Esophagus mucosa (tissue), 1 donor: ENCODE results near the gene CPA3. TPM values are rescaled to one million over a fixed set of nuclear protein-coding genes. Genes with fewer than 3 reads are reported as not detected.

ENCODE experiments used
- ATAC-seq: fragments of 200-7000 bp; cut with Tn5 transposase; one replicate; pipeline ENCODE4 v1.9.1; 2020
- total RNA-seq: library from RNA; stranded (reverse); gene quantifications from one replicate; pipeline ENCODE4 v1.2.4, GENCODE V29; 2023
- donor health status: DM: yes; HTN: yes; CAD: no.

The CPA3 gene
- total RNA-seq, 1 donor from 2014 or later: 2.2 TPM

- no peak for ATAC-seq
Measured at GRCh38 chr3:148861277-148861869, 3.7 kb upstream of the CPA3 start.

DNA sequence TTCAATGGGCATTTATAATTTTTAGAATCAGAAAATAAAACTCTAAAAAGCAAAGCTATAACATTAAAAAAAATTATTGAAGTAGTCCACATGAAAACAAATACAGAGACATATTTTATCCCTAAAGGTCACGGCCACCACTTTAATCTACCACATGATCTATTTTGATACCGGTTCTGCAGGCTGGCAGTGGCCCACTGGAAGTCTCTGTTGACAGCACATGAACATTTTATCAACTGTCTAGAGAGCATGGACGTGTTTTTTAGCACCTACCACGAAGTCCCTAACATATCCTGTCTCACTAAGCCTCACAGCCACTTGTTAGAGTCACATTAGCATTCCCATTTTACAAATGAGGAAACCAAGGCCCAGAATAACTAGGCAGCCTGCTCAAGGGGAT, 1.8 kb upstream of the CPA3 start:
- ATAC-seq: no peak

GRCh38 chr3:148863814-148864213, 1.3 kb upstream of the CPA3 start:
- ATAC-seq: no peak

DNA sequence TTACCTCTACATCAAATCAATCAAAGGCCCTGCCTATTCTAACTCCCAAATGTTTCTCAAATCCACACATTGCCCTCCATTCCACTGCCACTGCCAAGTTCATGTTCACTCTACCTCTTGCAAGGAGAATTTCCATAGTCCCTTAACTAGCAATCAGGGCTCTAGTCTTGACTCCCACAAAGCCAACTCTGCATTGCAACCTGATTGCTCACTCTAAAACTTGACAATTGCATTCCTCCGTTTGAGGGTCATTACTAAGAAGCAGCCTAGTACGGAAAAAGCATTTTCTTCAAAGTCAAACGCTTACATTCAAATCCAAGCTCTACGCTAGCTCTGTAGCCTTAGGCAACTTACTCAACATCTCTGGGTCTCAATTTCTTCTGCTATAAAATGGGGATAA, 1.2 kb downstream of the CPA3 start:
- ATAC-seq: no peak

DNA sequence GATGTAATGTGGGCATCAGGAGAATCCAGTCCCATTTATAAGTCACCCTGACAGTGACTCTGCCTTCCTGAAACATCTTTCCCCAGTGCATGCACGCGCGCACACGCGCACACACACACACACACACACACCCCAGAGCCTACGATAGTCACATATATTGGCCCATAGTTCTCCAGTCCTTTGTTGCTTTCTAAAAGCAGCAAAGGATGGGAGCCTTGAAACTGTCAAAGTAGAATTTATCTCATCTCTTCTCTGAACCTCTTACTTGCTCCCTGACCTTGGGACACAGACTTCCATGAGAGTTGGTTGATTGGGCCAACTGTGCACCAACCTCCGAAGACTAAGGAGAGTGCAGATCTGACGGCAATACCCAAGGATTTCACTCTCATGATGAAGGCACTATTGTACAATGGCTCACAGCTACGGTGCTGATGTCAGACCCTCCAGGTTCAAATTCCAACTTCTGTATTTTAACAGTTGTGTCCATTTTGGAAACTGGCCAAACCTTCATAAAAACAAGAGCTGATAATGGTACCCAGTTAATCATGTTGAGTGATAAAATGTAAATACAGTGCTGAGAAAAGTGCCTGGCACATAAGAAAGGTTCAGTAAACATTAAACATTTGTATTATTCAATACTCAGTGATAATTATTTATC, 8.3 kb downstream of the CPA3 start:
- ATAC-seq: no peak

GRCh38 chr3:148873977-148874376, 8.9 kb downstream of the CPA3 start:
- ATAC-seq: no peak

- ATAC-seq: no peak
Measured at GRCh38 chr3:148878095-148878494, 13.0 kb downstream of the CPA3 start.

- ATAC-seq: no peak
Measured at GRCh38 chr3:148879256-148879655, 14.2 kb downstream of the CPA3 start.

- ATAC-seq: no peak
Measured at GRCh38 chr3:148880681-148881080, 15.6 kb downstream of the CPA3 start.

- ATAC-seq: no peak
Measured at GRCh38 chr3:148881286-148881685, 16.2 kb downstream of the CPA3 start.

DNA sequence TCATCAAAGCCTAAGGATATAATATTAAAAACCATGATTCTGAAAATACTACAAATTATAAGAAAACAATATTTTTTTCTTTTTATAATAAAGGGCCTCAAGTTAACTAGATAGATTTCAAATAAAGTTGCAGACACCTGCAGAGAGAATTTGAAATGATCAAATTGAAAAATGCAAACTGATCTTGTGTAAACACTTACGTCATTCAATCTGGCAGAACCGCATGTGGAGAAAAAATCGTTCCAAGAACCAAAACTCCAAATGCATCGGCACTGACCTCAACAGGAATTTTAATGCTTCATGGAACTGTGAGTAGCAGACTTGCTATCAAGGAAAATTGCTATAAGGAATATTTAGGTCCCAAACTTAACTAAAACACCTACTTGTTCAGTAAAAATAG, 17.2 kb downstream of the CPA3 start:
- ATAC-seq: no peak

DNA sequence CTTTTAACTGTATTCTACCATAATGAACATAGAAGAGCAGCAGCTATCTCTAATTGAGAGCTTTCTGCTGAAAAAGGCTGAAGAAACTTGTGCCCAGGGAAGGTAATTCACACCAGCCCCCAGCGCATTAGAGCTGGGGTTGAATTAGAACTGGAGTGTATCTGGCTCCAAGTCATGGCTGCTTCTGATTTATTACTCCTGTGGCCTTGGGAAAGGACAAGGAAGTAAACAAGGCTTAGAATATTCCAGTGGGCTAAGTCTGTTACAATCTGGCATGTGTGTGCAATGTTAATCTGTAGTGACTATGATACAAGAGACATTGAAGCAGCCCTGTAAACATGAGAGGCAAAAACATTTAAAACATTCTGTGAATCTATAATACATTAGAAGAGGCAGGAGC, 18.1 kb downstream of the CPA3 start:
- ATAC-seq: no peak

GRCh38 chr3:148884261-148884660, 19.2 kb downstream of the CPA3 start:
- ATAC-seq: no peak

DNA sequence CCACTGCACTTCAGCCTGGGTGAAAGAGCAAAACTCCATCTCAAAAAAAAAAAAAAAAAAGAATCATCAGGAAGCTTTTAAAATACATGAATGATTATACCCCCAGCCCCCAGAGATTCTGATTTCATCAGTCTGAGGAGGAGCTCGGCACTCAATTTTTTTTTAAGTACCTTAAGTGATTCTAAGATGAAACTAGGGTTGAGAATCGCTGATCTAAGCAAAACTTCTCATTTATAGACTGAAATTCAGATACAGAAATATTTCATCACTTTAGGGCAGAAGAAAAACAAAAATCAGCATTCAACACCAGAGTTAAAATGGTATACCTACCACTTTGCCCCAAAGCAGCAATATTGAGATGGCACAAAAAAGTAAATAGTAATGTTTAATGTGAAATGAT, 24.7 kb downstream of the CPA3 start:
- no peak for ATAC-seq

- ATAC-seq: no peak
Measured at GRCh38 chr3:148896062-148896461, 31.0 kb downstream of the CPA3 start.

GRCh38 chr3:148901987-148902791, 37.1 kb downstream of the CPA3 start:
- ATAC-seq: no peak

DNA sequence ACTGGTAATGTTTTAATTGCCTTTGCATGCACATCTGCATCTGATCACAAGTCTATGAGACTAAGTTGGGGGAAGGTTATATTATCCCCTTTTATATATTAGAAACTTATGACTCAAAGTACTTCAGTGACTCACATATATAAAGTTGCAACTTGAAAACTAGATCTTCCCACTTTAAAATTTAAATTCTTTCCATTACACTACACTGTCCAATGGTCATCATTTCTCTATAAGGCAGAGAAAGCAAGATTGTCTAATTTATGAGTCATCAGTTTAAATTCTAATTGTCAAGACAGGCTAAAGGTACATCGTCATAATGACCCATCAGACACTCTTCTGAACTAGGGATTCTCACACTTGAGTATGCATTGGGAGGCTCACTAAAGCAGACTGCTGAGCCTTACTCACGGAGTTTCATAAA, 37.9 kb downstream of the CPA3 start:
- no peak for ATAC-seq

GRCh38 chr3:148903941-148904340, 38.8 kb downstream of the CPA3 start:
- ATAC-seq: no peak

DNA sequence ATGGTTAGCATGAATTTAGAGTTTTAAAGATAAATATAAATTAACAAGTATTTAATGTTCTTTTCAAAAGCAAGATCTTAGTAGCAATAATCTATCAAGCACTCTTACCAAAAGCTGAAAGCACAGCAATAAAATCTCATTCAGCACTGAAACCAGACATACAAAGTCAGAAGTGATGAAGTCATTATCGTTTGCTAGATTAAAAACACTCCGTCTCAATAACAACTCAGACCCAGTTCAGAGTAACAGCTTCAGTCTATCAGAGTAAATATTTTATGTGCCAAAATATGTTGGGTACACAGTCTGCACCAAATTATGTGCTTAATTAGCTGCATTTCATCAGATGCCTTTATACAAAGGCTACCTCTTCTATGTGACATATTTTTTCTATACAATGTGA, 41.6 kb downstream of the CPA3 start:
- no peak for ATAC-seq

DNA sequence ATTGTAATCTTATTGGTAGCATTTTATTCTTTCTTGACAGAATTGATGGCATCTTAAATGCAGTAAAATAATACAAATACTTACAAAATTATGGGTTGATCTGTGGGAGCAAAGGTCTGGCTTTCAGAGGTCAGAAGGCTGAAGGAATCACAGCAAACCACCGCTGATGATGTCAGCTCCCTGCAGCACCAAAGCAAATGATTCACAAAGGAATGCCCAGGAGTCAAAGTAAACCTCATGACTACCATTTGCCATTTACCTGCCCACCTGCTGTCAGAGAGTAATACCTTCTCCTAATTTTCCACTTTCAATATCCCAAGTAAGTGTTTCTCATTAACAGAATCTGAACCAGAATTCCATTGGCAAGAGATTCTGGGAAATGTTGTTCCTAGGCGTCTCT, 46.1 kb downstream of the CPA3 start:
- ATAC-seq: no peak

GRCh38 chr3:148911592-148911991, 46.5 kb downstream of the CPA3 start:
- ATAC-seq: no peak

DNA sequence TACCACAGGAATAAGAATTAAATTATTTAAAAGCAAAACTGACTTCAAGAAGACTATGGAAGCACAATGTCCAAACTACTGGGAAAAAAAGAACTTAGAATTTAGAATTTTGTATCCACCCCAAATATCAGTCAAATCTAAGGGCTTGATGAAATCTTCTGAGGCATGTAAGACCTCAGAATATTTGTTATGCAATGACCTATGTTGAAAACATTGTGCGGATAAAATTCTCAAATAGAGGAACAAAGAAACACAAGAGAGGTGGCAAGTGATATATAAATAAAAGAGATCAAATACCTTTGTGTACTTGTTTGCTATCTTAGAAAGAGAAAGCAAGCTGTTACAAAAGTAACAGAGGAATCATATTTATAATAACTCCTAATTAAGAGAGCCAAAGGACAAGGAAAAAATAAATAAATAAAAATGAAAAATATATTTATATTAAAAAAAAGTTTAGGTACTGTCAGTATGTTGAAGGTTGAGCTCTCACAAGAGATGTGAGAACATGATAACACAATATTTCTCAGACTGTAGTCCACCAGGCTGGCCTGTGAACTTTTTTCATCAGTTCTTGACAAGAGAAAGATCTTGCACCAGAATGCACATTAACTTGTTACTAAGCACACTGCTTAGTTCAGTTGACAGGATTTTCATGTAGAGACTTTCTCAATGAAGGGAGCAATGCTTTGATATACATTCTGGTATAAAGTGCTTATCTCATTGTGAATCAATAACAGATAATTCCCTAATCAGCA, 50.0 kb downstream of the CPA3 start:
- ATAC-seq: no peak

GRCh38 chr3:148916132-148916531, 51.0 kb downstream of the CPA3 start:
- no peak for ATAC-seq
